GM10248 (cell line): Measurements from ENCODE around the gene ZNF143.
A peak's percentile ranks its signal among the peaks of the same experiment; 100 is the strongest.

ENCODE experiments used
- CTCF ChIA-PET: fragments of 300-600 bp; sonication (Branson Sonifier 250); formaldehyde crosslinking; extraction: SDS; loops from one replicate; lab custom pipeline; 2021; ENCODE audit warnings: antibody characterized with exemption; lab: Yijun Ruan, JAX
- POLR2A ChIA-PET: fragments of 350-650 bp; sonication (Branson Sonifier 250); formaldehyde crosslinking; extraction: SDS; loops from one replicate; lab custom pipeline; 2020; ENCODE audit warnings: antibody characterized with exemption; lab: Yijun Ruan, JAX
- DNase-seq: peaks from one replicate; pipeline ENCODE4 v3.0.0; 2012; ENCODE audit errors: extremely low spot score
- TF ChIP-seq, protein P1 (sequence below): IDR thresholded peaks from 2 replicates; pipeline ENCODE4 v1.5.1; 2012; ENCODE audit warnings: mild to moderate bottlenecking, low read depth; ENCODE audit errors: extremely low read depth, missing control alignments, control extremely low read depth

Gene ZNF143

DNA sequence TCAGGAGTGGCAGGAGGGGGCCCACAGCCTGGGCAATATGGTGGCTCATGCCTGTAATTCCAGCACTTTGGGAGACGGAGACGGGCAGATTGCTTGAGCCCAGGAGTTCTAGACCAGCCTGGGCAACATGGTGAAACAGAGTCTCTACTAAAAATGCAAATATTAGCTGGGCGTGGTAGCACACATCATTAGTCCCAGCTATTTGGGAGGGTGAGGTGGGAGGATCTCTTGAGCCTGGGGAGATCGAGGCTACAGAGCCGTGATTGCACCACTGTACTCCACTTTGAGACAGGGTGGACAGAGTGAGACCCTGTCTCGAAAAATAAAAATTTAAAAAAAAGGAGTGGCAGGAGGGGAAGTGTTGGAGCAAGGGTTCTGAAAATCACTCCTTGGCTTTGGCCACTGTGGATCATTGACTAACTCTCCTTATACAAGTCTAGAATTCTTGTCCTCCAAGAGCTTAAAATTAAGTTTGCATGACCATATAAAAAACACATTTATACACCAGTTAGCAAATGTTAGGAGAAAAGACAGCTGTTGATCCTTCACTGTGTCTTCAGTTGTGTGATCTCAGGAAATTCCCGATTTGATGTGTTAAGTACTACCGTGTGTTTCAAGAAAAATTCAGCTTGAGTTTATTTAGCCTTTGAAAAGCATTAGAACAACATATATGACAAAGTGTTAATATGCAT, 110.4 kb downstream of the ZNF143 start:
- ChIA-PET CTCF (interaction anchor here (0.8 to 1.2 kb wide), 3 partner anchors 36 to 177 kb away, joined by 3 read pairs; no protein-coding TSS in a partner anchor), POLR2A (no interaction called here)
- no peak for DNase-seq
- TF ChIP-seq, protein P1, sequence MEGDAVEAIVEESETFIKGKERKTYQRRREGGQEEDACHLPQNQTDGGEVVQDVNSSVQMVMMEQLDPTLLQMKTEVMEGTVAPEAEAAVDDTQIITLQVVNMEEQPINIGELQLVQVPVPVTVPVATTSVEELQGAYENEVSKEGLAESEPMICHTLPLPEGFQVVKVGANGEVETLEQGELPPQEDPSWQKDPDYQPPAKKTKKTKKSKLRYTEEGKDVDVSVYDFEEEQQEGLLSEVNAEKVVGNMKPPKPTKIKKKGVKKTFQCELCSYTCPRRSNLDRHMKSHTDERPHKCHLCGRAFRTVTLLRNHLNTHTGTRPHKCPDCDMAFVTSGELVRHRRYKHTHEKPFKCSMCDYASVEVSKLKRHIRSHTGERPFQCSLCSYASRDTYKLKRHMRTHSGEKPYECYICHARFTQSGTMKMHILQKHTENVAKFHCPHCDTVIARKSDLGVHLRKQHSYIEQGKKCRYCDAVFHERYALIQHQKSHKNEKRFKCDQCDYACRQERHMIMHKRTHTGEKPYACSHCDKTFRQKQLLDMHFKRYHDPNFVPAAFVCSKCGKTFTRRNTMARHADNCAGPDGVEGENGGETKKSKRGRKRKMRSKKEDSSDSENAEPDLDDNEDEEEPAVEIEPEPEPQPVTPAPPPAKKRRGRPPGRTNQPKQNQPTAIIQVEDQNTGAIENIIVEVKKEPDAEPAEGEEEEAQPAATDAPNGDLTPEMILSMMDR, result no peak

DNA sequence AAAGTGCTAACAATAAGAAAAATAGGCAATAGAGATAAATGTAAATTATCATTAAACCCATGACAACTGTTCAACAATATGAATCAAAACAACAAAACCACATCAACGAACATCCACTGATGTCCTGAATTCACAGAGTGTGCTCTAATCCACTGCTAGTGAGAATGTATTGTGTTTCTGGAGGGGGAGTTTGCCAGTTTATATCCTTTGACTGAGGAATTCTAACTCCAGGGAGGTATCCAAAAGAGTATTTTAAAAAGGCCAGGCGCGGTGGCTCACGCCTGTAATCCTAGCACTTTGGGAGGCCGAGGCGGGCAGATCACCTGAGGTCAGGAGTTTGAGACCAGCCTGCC, 110.9 kb downstream of the ZNF143 start:
- TF ChIP-seq, protein P1, result no peak
- CTCF ChIA-PET, result interaction anchor here (0.8 to 1.2 kb wide), 2 partner anchors 64 to 177 kb away, joined by 3 read pairs; no protein-coding TSS in a partner anchor
- no peak for DNase-seq
- POLR2A ChIA-PET, result no interaction called here

DNA sequence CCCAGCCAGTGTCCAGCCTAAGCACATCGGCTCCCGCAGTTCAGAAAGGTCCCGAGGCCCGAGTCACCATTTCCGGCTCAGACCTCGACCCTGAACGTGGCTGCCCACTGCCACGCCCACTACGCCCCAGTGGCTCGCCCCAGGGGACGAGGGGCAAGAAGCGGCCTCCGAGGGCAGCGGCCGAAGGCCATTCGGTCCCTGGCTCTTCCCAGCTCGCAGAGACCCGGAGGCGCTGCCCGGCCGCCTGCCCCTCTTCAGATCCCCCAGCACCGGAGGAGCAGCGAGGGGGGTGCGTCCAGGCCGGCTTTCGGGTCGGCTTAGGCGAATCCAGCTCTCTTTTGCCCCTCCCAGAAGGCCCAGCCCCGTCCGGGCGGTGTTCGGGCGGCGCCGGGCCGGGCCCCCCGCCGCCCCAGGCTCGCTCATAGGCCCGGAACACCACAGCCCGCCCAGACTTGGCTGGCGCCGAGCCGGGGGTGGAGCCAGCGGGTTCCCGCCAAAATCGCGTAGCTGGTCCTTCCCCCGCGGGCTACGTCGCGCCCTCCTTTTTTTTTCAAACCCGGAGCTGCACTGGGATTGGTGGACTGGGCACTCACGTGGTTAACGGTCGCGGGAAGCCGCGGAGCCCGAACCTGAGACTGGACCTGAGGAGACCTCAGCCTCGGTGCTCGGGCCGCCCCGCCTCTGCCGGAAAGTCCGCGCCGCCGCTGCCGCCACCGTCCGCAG, 112.4 kb downstream of the ZNF143 start, which contains the start of gene WEE1:
Gene WEE1, plus strand, starts transcription at position 619 of the 723 bp plus-strand sequence. CDS start 264 bp downstream, outside the sequence.
- ChIA-PET CTCF (interaction anchor here (0.8 to 2.6 kb wide), 10 partner anchors 11 to 186 kb away, joined by 3 to 11 read pairs (median 6); no protein-coding TSS in a partner anchor), POLR2A (interaction anchor here (0.5 to 1.6 kb wide), 11 partner anchors 12 to 229 kb away, joined by 3 to 5 read pairs (median 3); partner anchors contain the start of gene ZNF143)

GRCh38 chr11:9573775-9574621, 113.2 kb downstream of the ZNF143 start:
- peak; percentile 33 for DNase-seq
- POLR2A ChIA-PET, result interaction anchor here (0.9 to 1.6 kb wide), 8 partner anchors 11 to 228 kb away, joined by 3 to 5 read pairs (median 4); partner anchors contain the start of gene ZNF143
- CTCF ChIA-PET, result interaction anchor here (1.0 to 2.6 kb wide), 9 partner anchors 10 to 184 kb away, joined by 3 to 11 read pairs (median 7); no protein-coding TSS in a partner anchor
- TF ChIP-seq, protein P1, result no peak

More for the DNA sequence above, 112.4 kb downstream of the ZNF143 start, which contains the start of gene WEE1:
- DNase-seq, result peak; percentile 98
- TF ChIP-seq, protein P1, result no peak

- POLR2A ChIA-PET, result no interaction called here
- TF ChIP-seq, protein P1, result no peak
- CTCF ChIA-PET, result interaction anchor here (1.1 to 4.2 kb wide), 11 partner anchors 10 to 184 kb away, joined by 3 to 27 read pairs (median 10); no protein-coding TSS in a partner anchor
- DNase-seq, result no peak
Measured at GRCh38 chr11:9574622-9575259, 113.9 kb downstream of the ZNF143 start.
